GM20000 (cell line): Measurements from ENCODE around the gene BOC.

Experiments used
- DNase-seq: peaks from one replicate; pipeline ENCODE4 v3.0.0; 2012; ENCODE audit warnings: low spot score
- TF ChIP-seq, protein P1 (sequence below): IDR thresholded peaks from 2 replicates; pipeline ENCODE4 v1.5.1; 2012; ENCODE audit warnings: mild to moderate bottlenecking, control low read depth; ENCODE audit errors: extremely low read depth, missing control alignments

The BOC gene

DNA sequence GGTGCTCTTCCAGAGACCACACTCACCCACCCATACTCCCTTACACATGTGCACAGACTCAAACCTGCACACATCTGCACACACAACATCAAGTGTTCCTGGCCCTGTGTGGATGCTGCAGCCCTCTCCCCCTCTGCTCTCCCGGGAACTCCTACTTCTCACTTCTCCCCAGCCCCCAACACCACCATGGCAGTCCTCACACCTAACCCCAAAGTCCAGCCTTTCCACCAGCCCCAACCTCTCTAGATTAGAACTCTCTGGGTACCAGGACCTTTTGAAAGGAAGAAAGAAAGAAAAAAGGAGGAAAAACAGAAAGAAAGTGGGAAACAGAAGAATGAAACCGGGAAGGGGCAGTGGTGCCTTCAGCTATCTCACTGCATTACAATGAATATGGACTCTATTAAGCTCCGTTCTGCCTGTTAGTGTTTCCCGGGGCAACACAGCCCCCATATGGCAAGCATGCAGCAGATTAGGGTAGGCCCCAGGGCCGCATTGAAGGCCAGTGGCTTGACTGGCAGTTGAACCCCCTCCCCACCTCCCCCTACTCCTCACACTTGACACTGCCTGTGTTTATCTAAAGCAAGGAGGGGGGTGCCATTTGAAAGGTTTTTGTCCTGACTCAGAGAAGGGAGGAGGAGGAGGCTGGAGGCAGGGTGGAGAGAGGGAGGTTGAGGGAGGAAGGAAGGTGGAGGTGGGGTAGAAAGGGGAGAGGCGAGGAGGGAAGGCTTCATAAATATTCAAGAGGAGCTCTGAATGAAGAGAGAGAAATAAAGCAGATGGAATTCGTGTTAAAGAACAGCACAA is 30.1 kb downstream of the BOC start:
- no peak for DNase-seq
- TF ChIP-seq, protein P1, sequence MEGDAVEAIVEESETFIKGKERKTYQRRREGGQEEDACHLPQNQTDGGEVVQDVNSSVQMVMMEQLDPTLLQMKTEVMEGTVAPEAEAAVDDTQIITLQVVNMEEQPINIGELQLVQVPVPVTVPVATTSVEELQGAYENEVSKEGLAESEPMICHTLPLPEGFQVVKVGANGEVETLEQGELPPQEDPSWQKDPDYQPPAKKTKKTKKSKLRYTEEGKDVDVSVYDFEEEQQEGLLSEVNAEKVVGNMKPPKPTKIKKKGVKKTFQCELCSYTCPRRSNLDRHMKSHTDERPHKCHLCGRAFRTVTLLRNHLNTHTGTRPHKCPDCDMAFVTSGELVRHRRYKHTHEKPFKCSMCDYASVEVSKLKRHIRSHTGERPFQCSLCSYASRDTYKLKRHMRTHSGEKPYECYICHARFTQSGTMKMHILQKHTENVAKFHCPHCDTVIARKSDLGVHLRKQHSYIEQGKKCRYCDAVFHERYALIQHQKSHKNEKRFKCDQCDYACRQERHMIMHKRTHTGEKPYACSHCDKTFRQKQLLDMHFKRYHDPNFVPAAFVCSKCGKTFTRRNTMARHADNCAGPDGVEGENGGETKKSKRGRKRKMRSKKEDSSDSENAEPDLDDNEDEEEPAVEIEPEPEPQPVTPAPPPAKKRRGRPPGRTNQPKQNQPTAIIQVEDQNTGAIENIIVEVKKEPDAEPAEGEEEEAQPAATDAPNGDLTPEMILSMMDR, result no peak

DNA sequence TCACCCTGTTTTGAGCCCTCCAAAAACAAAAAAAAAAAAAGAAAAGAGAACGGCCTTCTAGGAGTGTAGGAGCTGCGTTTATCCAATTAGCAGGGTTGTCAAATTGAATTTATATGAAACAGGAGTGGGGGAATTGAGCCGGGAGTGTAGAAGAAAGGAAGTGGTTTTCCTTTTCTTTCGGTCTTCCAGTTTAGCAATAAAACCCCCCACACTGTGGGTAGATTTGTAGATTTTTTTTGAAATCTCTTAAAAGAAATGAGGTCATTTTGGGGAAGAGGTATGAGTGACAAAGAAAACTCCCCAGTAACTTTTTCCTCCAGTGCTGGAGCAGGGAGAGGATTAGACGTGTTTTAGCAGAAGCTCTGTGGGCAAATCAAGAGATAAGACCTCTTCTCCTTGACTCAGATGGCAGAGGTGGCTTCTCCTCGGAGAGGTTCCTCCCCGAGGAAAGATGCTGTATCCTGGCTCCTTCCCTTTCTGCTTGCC is 30.8 kb downstream of the BOC start:
- TF ChIP-seq, protein P1, result no peak
- DNase-seq, result no peak

DNA sequence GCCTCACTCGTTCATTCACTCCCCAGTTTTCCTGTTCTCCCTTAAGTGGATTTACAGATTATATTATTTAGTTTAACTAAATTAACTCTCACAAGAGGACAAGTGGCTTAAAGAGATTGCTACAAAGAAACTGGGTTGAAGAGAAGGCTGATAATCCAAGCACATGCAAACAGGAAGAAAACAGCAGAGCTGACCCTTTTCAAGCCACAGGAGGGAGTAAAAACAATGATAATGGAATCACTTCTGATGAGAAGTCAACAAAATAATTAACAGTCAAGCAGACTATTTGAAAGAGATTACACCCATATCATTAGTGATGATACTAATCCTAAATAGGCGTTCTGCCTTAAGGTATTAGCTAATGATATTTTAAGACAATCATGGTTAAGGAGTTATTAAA is 31.7 kb downstream of the BOC start:
- TF ChIP-seq, protein P1, result no peak
- no peak for DNase-seq

DNA sequence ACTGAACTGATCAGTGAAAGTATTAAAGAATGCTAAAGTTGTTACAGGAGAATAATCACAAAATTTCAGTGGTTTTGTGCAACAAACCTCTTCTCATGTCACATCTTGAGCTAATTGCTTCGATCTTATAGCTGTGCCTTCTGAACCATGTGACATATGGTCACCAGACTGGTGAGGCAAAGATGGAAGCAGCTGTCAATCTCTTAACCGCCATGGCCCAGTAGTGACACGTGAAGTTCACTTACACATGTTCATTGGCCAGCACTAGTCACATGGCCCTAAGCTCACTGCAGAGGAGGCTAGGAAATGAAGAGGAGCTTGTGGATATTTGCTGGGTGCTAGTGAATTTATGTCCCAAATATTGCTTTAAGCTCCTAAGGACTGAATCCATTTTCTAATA is 32.5 kb downstream of the BOC start:
- DNase-seq, result no peak
- TF ChIP-seq, protein P1, result no peak

DNA sequence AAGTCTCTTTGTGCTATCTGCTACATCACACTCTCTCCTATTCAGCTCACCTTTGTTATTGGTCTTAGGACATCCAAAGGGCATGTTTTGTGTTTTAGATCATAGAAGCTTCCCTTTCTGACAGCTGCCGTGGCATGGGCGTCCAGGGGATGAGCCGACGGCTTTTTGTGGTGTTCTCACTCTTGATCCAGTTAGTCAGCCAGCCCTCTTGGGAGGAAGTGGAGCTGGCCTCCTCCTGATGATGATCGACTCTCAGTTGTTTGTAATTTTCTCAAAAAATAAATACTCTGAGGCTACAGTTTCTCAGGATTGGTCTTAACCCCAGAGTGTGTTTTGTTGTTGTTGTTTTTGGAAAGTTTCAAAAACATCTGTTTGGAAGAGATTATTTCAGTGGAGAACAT is 34.4 kb downstream of the BOC start:
- no peak for DNase-seq
- TF ChIP-seq, protein P1, result no peak

DNA sequence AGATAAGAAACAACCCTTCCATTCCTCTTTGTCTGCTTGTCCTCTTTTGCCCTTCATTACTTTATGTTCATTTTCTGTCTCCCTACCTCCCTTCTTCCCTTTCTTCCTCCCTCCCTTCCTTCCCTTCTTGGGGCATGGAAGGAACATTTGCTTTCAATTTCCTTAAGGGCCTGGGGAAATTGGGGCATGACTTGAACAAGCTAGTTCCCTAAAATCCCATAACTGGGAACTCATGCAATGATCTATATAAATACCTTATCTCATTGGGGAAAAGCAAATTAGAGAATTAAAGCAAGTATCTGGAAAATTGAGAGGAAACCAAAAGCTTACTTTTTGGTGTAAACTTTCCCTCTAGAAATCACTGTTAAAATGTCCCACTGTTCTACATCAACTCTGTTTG is 35.7 kb downstream of the BOC start:
- TF ChIP-seq, protein P1, result no peak
- no peak for DNase-seq

DNA sequence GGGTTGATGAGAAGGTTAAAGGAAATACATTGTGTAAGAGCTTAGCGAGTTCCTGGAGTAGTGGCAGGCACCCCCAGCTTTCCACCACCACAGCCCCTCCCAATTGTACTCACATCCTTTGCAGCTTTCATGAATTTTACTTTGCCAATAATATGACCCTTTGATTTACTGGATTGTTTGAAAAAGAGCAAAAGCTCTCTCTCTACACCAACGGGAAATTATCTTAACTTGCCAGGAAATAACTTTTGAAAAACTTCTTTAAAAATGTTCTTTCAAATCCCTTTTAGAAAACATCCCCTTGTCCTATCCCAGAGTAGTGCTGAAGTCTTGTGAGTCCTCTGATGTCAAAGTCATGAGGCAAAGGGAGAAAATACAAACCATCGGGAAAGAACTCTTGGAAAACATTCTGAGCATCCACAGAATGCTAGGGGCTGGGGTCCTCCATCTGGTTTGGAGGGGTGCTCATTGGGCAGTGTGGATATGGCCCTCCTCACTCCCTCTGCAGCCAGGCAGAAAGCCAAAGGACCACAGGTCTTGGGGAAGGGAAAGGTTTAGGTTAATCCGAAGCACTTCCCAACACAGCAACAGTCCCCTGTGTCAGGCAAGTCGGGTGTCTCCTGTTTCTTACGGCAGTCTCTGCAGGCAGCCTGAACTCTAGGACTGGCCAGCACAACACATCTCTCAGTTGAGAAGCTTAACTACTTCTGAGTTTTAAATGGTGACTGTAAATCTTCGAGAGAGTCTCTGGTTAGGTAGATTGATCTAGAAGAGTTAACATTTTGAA is 36.5 kb downstream of the BOC start:
- TF ChIP-seq, protein P1, result no peak
- no peak for DNase-seq
